Suppressor macrophage treated with lipopolysaccharide for 4 hours (primary cell): ENCODE data around the gene EEF1AKMT4.
"Not testable (repeated sequence)": the region's sequence is repeated elsewhere in the genome, so short reads cannot be mapped to it uniquely, and the experiment has no call there.

Experiments
- DNase-seq: peaks from one replicate; pipeline ENCODE4 v3.0.0-alpha.2; 2020

EEF1AKMT4 gene

DNA sequence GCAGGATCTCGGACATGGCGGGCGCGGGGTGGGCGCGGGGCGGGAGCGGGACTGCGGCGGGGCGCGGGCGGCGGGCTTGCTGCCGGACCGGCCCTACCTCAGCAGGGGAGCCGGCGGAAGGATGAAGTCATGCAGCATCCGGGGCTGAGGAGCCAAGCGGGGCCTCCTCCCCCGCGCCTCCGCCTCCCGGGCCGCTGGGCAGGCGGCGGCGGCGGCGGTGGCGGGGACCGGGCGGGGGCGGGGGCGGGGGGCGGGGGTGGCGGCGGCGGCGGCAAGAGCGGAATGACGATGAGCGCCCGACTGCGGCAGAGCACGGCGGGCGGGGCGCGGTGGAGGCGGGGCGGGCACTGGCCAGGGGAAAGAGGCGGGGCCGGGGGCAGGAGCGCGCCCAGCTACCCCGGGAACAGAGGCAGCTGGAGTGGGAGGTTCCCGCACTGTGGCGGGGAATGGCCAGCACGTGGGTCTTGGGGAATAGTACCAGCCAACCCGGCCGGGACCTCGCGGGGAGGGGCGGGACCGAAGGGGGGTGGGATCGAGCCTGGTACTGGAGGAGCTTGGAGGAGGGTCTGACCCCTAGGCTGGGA, 11.9 kb downstream of the EEF1AKMT4 start, which contains the start of gene CAMK2N2:
Gene CAMK2N2 (minus strand): TSS at position 284 of the 584 bp plus-strand sequence. CDS start 268 bp downstream, at position 16.
- peak; percentile 33 for DNase-seq

DNA sequence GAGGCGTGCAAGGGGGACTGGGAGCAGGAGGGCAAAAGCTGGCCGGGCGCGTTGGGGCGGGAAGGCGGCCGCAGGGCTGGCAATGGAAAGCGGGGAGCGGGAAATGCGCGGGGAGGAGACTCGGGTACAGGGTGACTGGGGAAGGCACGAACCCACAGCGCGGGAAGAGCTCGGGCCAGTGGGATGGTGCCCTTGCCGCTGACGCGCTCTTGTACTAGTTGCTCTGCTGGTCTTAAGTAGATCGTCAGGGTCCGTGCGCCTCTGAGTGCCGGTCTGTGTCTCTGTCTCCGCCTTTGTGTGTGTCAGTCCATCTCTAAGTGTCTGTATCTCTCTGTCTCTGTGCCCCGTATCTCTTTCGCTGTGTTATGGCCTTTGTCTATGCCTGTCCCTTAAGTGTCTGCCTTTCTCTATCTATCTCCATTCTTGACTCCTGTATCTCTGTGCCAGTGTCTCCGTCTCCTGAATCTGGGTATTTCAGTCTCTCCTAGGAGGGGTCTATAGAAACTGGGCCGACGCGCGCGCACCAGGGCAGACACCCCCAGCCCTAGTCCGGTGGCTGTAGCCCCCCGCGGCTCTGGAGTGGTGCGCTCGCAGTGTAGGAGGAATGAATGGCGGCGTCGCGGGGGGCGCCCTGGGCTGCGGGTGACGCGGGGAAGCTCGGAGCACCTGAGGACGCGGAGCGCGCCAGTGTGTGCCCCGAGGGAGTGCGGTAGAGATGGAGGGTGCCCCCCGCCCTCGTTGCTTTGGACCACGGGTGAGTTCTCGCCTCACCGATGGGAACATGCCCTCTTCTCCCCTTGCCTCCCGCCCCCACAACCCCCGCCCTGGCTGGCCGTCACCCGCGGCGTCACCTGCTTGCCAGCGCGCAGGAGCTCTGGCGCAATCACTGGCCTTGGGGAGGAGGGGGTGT, 12.6 kb downstream of the EEF1AKMT4 start:
- peak; percentile 51 for DNase-seq

DNA sequence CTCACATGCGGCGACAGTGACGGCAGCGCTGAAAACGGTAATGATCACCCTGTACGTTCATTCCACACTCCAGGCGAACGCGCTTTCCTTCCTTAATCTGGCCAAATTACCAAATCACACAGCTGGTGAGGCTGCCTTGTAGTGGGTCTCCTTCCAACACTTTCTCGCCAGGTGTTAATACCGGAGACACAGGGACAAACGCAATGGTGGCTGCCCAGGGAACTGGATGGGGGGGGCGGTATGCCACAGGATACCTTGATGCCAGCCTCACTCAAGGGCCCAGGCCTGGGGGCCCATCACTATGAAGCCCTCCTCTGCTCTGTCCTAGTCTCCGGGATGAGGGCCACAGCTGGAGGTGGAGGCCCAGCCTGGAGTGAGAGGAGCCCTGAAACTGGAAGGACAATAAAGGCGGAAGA, 13.3 kb downstream of the EEF1AKMT4 start:
- DNase-seq, result no peak

DNA sequence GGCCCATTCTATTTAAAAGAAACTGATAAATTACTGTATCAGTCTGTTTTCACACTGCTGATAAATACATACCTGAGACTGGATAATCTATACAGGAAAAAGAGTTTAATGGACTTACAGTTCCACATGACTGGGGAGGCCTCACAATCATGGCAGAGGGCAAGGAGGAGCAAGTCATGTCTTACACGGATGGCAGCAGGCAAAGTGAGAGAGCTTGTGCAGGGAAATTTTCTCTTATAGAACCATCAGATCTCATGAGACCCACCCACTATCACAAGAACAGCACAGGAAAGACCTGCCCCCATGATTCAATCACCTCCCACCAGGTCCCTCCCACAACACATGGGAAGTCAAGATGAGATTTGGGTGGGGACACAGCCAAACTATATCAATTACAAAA, 17.8 kb downstream of the EEF1AKMT4 start:
- DNase-seq, result not testable (repeated sequence)

DNA sequence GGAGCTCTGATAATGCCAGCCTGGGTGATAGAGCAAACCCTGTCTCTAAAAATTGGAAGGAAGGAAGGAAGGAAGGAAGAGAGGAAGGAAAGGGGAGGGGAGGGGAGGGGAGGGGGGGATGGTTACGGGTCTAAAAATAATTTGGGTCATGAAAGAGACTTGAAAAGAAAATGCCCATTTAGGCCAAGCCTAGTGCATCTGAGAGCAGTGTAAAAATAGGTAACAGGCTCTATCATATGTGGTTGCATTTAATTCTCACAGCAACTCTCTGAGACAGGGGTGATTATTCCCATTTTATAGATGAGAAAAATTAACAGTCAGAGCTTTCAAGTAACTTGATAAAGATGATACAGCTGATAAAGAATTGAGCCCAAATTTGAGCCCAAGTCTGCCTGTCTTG, 22.8 kb downstream of the EEF1AKMT4 start:
- DNase-seq, result no peak

DNA sequence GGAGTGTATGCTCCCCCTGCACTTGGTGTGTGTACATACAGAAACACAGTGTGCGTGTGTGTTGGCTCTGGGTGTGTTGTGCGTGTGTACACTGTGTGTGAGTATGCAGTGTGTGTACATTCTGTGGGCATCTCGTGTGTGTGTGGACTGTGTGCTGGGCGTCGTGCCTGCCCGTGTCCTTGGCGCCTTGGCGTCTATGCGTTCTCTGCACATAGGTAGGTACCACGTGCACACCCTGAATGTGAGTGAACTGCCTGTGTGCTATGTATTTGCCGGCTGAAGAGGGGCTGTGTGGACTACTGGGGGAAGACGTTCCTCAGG, 25.9 kb downstream of the EEF1AKMT4 start:
- no peak for DNase-seq

DNA sequence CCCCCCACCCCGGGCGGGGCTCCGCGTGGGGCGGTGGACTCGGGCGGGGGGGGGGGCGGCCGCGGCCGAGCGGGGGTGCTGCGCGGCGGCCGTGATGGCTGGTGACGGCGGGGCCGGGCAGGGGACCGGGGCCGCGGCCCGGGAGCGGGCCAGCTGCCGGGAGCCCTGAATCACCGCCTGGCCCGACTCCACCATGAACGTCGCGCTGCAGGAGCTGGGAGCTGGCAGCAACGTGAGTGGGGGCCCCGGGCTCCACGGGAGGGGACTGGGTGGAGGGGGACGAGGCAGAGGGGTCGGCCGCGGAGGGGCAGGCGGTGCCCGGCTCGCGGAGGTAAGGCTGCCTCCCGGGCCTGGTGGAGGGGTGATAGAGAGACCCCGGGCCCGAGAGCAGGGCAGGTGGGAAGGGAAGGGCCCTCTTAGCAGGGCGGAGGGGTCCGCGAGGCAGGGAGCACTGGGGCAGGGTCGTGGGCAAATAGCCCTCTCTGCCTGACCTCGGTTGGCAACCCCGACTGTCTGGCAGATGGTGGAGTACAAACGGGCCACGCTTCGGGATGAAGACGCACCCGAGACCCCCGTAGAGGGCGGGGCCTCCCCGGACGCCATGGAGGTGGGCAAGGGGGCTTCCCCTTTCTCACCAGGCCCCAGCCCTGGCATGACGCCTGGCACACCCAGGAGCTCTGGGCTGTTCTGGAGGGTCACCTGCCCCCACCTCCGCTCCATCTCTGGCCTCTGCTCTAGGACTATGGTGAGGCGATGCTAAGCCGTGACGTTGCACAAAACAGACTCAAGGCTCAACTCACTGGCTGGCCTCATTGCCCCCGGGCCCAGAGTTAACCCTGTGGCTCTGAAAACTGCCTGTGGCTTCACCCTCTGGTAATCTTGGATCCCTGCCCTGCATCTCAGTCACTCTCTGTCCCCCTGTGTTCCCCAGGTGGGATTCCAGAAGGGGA, 26.8 kb downstream of the EEF1AKMT4 start, which contains the start of gene ECE2:
Gene ECE2 (plus strand): TSS at position 62 of the 950 bp plus-strand sequence. CDS start 132 bp downstream, at position 194.
- DNase-seq, result no peak

DNA sequence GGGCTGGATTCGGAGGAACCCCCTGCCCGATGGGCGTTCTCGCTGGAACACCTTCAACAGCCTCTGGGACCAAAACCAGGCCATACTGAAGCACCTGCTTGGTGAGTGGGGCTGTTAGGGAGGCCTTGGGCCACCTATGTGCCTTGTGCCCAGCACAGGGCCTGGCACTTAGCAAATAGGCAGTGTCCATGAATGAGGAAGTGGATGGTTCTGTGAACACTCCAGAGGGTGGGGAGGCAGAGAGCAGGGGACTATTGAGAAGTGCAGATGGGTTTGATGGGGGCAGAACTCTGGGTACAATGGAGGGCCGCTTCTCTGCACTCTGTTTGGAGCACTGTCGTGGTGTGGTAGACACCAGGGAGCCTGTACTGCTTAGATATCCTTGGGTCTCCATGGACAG, 27.9 kb downstream of the EEF1AKMT4 start:
- DNase-seq, result no peak

DNA sequence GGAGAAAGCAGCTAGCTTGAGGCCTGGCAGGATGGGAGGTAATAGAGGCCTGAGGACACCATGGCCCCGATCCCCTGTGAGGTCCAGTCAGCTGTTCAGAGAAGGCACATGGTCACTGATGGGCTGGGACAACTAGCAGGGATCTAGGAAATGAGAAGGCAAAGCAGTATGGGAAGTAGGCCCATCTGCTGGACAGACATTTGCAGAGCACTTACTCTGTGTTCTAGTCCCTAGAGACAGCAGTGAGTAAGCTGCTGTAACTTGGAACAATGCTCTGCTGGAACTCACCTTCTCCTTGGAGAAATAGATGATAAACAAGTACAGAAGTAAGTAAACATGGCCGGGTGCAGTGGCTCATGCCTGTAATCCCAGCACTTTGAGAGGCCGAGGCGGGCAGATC, 33.5 kb downstream of the EEF1AKMT4 start:
- no peak for DNase-seq

DNA sequence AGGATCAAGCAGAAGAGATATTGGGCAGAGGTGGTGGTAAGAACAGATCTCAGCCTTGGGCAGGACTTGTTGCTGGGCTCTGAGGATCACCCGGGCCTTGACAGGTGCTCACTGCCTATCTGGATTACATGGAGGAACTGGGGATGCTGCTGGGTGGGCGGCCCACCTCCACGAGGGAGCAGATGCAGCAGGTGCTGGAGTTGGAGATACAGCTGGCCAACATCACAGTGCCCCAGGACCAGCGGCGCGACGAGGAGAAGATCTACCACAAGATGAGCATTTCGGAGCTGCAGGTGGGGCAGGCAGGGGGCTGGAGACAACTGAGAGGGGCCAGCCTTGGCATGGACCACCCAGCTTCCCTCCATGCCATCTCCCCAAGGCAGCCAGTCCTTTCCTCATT, 34.2 kb downstream of the EEF1AKMT4 start:
- no peak for DNase-seq

DNA sequence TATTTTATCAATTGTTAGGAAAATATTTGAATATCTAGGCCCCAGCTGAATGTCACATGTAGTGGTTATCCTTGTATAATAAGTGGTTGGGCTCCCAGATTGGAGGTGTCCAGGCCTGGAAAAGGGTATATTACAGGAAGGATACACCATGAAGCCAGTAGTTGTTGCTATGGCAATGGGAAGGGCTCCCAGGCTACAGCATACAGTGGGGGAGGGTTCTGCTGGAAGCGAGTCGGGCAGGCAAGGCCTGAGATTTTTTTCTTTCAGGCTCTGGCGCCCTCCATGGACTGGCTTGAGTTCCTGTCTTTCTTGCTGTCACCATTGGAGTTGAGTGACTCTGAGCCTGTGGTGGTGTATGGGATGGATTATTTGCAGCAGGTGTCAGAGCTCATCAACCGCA, 35.2 kb downstream of the EEF1AKMT4 start:
- peak; percentile 28 for DNase-seq

DNA sequence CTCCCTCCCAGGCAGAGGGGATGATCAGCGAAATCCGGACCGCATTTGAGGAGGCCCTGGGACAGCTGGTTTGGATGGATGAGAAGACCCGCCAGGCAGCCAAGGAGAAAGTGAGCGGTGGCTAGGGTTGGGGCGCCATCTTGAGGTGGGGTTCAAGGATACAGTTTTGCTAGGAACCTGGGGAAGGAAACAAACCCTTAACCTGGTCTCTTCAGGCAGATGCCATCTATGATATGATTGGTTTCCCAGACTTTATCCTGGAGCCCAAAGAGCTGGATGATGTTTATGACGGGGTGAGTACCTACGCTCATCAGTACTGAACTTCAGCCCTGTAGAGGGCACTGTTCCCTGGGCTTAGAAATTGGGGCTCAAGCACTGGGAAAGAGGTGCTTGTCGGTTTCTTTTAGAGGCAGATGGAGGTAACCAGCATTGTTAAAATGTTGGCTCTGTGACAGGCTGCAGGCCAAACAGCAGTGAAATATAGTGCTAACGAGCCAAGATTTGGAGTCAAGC, 40.0 kb downstream of the EEF1AKMT4 start:
- DNase-seq, result peak; percentile 60

DNA sequence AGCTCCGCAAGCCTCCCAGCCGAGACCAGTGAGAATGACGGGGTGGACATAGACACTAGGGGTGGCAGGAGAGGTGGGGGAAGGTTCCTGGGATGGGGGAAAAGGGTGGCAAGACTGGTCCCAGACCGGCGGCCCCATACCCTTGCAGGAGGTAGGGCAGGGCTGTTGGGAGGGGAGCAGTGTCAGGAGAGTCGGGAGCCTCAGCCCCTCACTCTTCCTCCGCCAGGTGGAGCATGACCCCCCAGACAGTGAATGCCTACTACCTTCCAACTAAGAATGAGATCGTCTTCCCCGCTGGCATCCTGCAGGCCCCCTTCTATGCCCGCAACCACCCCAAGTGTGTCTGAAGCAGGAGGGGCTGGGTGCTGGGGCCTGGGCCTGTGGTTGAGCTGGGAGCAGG, 40.9 kb downstream of the EEF1AKMT4 start:
- no peak for DNase-seq

DNA sequence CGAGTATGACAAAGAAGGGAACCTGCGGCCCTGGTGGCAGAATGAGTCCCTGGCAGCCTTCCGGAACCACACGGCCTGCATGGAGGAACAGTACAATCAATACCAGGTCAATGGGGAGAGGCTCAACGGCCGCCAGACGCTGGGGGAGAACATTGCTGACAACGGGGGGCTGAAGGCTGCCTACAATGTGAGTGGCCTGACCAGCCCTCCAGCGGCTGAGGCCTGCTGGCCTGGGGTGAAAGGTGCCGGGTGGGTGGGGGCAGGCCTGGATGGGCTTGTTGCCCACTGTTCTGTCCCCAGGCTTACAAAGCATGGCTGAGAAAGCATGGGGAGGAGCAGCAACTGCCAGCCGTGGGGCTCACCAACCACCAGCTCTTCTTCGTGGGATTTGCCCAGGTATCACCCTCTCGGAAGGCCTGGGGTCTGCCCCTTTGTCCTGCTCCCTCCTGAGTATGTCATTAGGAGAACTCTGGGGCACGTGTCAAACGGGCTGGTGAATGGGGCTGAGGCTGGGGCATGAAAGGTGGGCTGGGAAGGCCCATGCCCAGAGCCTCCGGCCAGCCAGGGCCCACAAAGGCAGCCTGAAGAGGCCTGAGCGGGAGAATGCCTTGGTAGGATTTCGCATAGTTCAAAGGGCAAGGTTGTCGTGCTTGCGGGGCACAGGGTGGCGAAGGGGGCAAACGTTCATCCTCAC, 41.7 kb downstream of the EEF1AKMT4 start:
- no peak for DNase-seq

DNA sequence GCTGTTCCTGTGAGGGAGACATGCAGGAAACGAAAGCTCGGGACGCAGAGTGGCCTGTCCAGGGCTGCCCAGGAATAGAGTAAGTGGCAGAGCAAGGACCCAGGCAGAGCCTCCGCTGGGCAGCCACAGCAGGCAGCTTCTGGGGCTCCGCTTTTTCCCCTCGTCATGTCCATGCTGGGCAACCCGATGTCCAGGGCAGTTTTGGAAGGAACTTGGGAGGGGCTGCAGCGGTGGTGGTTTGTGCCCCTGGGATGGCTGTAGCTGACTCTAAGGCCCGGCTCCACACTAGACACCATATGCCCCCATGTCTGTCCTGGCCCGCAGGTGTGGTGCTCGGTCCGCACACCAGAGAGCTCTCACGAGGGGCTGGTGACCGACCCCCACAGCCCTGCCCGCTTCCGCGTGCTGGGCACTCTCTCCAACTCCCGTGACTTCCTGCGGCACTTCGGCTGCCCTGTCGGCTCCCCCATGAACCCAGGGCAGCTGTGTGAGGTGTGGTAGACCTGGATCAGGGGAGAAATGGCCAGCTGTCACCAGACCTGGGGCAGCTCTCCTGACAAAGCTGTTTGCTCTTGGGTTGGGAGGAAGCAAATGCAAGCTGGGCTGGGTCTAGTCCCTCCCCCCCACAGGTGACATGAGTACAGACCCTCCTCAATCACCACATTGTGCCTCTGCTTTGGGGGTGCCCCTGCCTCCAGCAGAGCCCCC, 42.4 kb downstream of the EEF1AKMT4 start:
- DNase-seq, result no peak

DNA sequence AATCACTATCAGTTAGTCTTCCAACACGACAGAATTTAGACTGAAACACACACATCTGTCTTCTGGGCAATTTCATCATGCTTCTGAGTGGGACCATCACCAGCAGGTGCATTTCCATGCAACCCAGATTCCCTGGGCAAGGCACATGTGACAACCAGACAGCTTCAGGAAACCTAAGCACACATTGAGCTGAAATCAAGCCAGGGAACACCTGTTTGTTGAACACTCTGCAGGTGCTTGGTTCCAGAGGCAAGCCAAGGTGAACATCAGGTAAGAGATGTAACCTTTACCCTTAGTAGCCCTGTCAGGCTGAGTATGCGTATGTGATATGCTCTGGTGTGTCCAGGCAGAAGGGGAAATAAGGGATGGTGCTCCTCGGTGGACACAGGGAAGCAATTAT, 46.3 kb downstream of the EEF1AKMT4 start:
- no peak for DNase-seq

DNA sequence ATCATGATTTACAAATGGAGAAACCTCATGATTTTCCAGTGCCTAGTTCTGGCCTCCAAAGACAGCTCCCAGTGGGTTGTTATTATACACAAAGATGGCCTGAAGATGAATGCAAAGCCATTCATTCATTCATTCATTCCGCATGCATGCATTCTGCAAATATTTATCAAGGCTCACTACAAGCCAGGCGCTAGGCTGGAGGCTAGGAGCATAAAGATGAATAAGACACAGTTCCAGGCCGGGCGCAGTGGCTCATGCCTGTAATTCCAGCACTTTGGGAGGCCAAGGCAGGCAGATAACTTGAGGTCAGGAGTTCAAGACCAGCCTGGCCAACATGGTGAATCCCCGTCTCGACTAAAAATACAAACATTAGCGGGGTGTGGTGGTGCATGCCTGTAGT, 47.1 kb downstream of the EEF1AKMT4 start:
- DNase-seq, result no peak

DNA sequence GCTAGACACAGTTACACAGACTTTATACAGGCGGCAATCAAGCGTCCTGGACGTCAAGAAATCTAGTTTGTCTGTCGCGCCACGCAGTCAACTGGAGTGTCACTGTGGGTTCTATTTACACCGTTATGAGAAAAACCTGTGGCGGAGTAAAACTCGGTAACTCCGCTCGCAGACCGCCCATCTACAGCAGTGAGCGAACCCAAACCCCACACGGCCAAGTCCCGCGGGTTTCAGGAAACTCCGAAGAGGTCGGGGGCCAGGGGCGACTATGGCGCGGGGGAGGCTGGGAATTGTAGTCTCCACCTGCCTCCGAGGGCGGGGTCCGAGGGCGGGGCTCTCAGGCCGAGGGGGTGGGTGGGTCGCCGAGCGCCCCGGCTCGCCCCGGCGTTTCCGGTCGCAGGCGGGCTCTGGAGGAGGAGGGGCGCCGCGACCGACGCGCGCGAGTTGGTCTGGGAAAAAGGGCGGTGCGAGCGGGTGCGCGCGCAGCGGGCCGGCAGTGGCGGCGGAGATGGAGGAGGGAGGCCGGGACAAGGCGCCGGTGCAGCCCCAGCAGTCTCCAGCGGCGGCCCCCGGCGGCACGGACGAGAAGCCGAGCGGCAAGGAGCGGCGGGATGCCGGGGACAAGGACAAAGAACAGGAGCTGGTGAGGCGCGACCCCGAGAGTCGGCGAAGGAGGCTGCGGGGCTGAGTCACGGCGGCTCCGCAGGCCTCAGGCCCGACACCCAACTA, 49.5 kb downstream of the EEF1AKMT4 start, which contains the start of gene PSMD2:
Gene PSMD2 (plus strand): TSS at position 483 of the 729 bp plus-strand sequence. CDS start 26 bp downstream, at position 509.
- DNase-seq, result peak; percentile 99

DNA sequence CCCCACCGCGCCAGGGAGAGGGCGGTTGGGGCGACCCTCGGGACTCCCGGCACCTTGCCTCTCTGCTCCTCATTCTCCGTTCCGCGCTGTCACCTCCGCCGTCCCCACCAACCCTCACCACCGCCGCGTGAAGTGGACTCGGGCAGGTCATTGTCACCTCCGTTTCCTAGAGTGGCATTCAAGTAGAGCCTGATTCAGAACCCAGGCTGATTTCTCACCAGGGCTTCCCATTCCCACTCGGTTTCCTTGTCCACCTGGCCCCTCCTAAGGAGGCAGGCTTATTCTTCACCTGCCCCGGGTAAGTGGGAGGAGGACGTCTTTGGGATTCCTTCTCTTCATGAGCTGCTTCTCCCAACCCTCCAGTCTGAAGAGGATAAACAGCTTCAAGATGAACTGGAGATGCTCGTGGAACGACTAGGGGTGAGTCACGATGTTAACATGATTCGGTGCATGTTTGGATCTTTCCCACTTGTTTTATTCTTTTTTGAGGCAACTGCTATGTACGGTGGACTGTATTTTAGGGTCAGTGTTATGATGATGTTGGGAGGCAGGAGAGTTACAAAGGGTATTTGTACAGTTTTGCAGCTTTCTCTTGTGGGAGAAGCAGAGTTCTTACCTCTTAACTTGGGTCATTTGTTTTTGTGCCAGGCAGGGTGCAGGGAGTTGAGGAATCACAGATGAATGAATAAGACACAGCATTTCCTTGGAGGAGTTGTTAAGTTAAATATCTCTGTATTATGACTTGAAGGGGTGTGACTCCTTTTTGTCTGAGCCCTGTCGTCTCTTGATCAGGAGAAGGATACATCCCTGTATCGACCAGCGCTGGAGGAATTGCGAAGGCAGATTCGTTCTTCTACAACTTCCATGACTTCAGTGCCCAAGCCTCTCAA, 50.3 kb downstream of the EEF1AKMT4 start:
- no peak for DNase-seq

DNA sequence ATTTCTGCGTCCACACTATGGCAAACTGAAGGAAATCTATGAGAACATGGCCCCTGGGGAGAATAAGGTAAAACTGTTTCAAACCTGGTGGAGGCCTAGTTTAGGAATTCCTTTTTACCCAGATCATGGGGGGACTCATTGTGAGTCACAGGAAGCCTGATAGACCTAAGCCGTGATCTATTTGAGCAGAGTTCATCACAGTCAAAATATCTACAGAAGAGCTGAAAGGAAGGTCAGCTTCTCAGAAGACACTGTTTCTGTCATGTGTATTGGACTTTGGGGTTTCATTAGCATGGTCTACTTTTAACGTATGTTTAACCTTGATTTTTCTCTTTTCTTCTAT, 50.9 kb downstream of the EEF1AKMT4 start:
- no peak for DNase-seq
